NCI-H748 (cell line): ENCODE data around the gene AHRR.
"Not testable (repeated sequence)": the region's sequence is repeated elsewhere in the genome, so short reads cannot be mapped to it uniquely, and the experiment has no call there.

Experiments used
- DNase-seq: peaks from one replicate; lab custom pipeline; 2025; ENCODE audit not compliant: unreplicated experiment; lab: John Stamatoyannopoulos, UW

AHRR gene

DNA sequence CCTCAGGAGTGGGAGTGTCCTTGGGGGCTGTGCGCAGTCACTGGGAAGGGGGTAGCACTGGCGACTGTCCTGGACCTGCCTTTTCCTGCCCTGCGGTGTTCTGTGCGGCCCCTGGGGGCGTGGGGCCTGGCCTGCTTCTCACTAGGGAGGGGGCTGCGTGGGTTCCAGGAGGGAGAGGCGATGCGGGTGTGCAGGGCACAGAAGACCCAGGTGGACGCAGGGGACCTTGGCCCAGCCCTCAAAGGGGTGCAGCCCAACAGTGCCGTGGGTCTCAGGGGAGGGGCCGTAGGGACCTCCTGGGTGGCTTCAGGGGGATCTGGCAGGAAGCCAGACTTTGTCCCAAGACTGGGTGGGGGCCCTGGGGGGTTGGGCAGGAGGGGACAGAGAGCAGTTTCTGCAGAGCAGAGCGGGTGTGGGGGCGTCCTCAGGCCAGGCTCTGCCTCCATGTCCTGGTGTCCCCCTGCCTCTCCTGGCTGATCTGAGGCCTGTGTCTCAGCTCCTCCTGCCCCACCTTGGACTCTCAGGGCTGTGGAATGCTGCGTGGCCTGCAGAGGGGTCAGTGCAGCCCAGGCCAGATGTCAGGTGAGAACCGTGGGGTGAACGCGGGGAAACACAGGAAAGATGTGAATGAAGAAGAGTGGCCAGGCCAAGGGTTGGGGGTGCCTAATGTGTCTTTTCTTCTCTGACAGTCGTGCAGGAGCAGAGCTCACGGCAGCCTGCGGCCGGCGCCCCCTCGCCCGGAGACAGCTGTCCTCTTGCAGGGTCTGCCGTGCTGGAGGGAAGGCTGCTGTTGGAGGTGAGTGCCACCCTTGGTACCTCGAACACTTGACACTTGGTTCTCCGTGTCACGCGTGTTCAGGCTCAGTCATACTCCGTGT lies 54.6 kb downstream of the AHRR start:
- no peak for DNase-seq

DNA sequence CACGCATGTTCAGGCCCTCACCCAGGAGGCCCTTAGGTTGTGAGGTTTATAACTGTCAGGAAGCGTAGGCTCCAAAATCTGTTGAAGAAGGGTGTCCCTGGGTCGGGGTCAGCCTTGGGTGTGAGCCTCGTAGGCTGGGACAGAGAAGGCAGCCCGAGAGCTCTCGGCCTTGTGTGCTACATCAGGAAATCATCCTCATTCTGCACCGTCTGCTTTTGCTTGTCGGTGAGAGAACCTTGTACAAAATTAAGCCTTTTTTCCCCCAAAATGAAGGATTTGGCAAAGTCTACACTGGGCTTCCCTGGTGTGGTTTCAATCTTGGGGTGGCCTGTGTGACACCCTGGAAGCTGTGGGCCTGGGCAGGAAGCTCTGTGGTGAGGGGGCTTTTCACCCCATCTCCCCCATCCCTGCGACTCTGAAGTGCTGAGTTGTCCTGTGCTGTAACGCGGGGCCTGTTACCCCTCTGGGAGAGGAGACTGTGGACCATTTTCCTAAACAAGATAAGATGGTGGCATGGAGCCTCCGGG lies 55.3 kb downstream of the AHRR start:
- DNase-seq: no peak

- no peak for DNase-seq
These were observed 55.9 kb downstream of the AHRR start for GRCh38 chr5:377326-377981.

- DNase-seq: no peak
These were observed 56.9 kb downstream of the AHRR start for GRCh38 chr5:378301-378891.

- no peak for DNase-seq
These were observed 57.6 kb downstream of the AHRR start for GRCh38 chr5:378976-379742.

GRCh38 chr5:380701-381309 lies 59.3 kb downstream of the AHRR start:
- no peak for DNase-seq

GRCh38 chr5:383066-383465 lies 61.6 kb downstream of the AHRR start:
- no peak for DNase-seq

GRCh38 chr5:383621-384020 lies 62.1 kb downstream of the AHRR start:
- DNase-seq: no peak

GRCh38 chr5:384576-384975 lies 63.1 kb downstream of the AHRR start:
- DNase-seq: not testable (repeated sequence)

- DNase-seq: no peak
These were observed 63.8 kb downstream of the AHRR start for GRCh38 chr5:385321-385720.

GRCh38 chr5:386432-387341 lies 65.2 kb downstream of the AHRR start:
- peak; percentile 31 for DNase-seq

- no peak for DNase-seq
These were observed 66.2 kb downstream of the AHRR start for GRCh38 chr5:387491-388265.

- DNase-seq: no peak
These were observed 67.0 kb downstream of the AHRR start for GRCh38 chr5:388266-389196.

DNA sequence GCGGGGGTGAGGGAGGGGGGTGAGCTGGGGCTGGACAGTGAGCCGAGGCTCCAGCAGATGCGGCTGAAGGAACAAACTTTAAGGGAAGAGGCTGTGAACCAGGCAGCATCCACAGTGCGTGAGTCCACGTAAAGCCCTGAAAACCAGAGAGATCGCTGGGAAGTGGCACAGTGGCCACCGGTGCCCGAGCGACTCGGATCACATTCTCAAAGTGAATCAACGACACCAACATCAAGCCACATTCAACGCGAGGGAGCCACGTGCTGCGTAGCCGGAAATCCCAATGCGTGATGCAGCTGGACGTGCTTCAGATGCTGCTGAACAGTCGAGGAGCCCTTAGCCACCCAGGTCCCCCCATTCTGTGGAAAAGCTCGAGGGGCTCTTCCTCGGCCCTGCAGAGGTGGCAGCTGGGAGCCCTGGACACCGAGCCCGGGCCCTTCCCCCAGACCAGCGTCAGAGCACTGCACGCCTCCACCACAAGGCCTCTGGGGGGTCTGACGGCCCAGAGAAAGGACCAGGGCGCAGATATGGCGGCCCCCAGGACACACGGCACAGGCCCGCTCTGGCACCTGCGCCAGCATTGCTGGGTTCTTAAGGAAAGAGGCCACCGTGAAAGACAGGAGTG lies 67.8 kb downstream of the AHRR start:
- DNase-seq: no peak

DNA sequence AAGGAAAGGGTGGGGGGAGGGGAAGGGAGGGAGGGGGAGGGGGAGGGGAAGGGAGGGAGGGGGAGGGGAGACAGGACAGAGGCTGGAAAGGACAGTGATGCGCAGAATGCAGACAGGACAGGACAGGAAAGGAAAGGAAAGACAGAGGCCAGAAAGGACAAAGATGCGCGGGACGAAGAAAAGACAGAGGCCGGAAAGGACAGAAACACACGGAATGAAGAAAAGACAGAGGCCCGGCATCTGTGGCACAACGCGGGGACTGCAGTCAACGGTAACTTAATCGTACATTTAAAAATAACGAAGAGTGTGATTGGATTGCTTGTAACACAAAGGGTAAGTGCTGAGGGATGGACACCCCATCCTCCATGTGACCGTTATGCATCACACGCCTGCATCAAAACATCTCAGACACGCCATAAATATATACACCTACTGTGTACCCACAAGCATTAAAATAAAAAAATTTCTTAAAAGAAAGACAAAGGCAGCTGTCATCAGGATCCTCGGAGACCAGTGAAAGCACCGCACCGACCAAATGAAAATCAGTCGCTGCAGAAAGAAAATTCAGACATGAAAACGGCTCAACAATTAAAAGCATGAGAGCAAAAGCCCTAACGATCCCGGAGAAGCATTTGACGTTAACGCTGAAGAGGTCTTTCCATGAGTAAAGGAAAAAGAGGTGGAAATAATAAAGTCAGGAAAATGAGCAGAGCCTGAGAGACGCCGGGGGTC lies 68.5 kb downstream of the AHRR start:
- DNase-seq: no peak

GRCh38 chr5:390623-391491 lies 69.3 kb downstream of the AHRR start:
- no peak for DNase-seq
